ENCODE data around the gene COL11A1.
"Not testable (repeated sequence)": the region's sequence is repeated elsewhere in the genome, so short reads cannot be mapped to it uniquely, and the experiment has no call there.

The COL11A1 gene

GRCh38 chr1:102837551-102837950 lies 270.8 kb downstream of the COL11A1 start:
- DNase-seq, result no peak

GRCh38 chr1:102836991-102837390 lies 271.3 kb downstream of the COL11A1 start:
- DNase-seq, result no peak

- no peak for DNase-seq
Observed at GRCh38 chr1:102834688-102835320, 273.5 kb downstream of the COL11A1 start.

GRCh38 chr1:102833151-102833550 lies 275.2 kb downstream of the COL11A1 start:
- no peak for DNase-seq

GRCh38 chr1:102826706-102827105 lies 281.6 kb downstream of the COL11A1 start:
- DNase-seq, result not testable (repeated sequence)

Data from anterior cingulate cortex (tissue), 58 donors.